Melanocyte of skin (primary cell): ENCODE measurements around the gene CR1L. TPM values are rescaled to one million over a fixed set of nuclear protein-coding genes. Genes with fewer than 3 reads are reported as not detected.

ENCODE experiments used
- small RNA-seq, 2 donors: library from RNA; depleted of rRNA; stranded (forward); fragments of <200 nt; gene quantifications; one replicate each; pipeline ENCODE3, GENCODE V24; 2012
- total RNA-seq, 2 donors: library from RNA; depleted of rRNA; stranded (reverse); fragments of >200 nt; gene quantifications; 2 replicates each; pipeline ENCODE4 v1.2.3, GENCODE V29; 2012

Gene CR1L
- under 1 TPM in 1 of 2 donors, not detected in 1; under 0.01 TPM for total RNA-seq

GRCh38 chr1:207644852-207645634, at the start of gene CR1L:
TSS of gene CR1L (plus strand) at chr1:207645133. CDS start at chr1:207645234, 101 bp downstream.

GRCh38 chr1:207751790-207752455, 107.0 kb downstream of the CR1L start, which contains the start of gene CD46:
TSS of gene CD46 (plus strand) at chr1:207752054. CDS start at chr1:207752213, 159 bp downstream.

Small RNA genes within 50 kb of the gene (small RNA-seq; reads per million reads assigned to genes)
- gene RNA5SP534: 0 reads per million in 2 donors

Other genes starting within 250 kb of the CR1L start
- gene CR2, start 190.8 kb upstream of the CR1L start, total RNA-seq: not detected
- not detected for gene CR1, start 149.0 kb upstream of the CR1L start, total RNA-seq
- gene CD46, start 106.9 kb downstream of the CR1L start, total RNA-seq: 10 to 100 TPM; 62.6 to 65.4 TPM